OCI-LY7 (cell line): ENCODE measurements around the gene H2BK1. TPM values are rescaled to one million over a fixed set of nuclear protein-coding genes. Genes with fewer than 3 reads are reported as not detected.

Experiments
- BruUV-seq: library from RNA; stranded (reverse); fragments of 400-500 nt; replicated peaks from 2 replicates; lab custom pipeline; 2021; lab: Mats Ljungman, UMichigan
- CTCF ChIA-PET: fragments of 300-600 bp; sonication (Branson Sonifier 250); formaldehyde crosslinking; loops from one replicate; lab custom pipeline; 2022; ENCODE audit warnings: antibody characterized with exemption; ENCODE audit not compliant: unreplicated experiment; lab: Charles Lee
- POLR2A ChIA-PET: fragments of 300-600 bp; sonication (Branson Sonifier 250); formaldehyde crosslinking; loops from one replicate; lab custom pipeline; 2022; ENCODE audit warnings: antibody characterized with exemption; lab: Charles Lee
- DNase-seq: peaks from one replicate; pipeline ENCODE4 v3.0.0-alpha.2; 2015; ENCODE audit warnings: low spot score
- H2AFZ ChIP-seq: fragments of 200-600 bp; sonication (generic), shearing (Covaris generic); 2 replicates; pipeline ENCODE4 v1.6.1; 2014; ENCODE audit warnings: mild to moderate bottlenecking, antibody characterized with exemption, low read length, moderate library complexity
- H3K27ac ChIP-seq: fragments of 200-600 bp; sonication (generic); 2 replicates; pipeline ENCODE4 v1.5.1; 2014; ENCODE audit warnings: mixed run types, low read depth, mild to moderate bottlenecking, moderate library complexity, low read length, inconsistent platforms; ENCODE audit not compliant: poor library complexity, severe bottlenecking
- H3K36me3 ChIP-seq: fragments of 200-600 bp; sonication (generic); 2 replicates; pipeline ENCODE4 v1.6.1; 2014; ENCODE audit warnings: mild to moderate bottlenecking, antibody characterized with exemption, low read length, moderate library complexity, mixed read lengths; ENCODE audit not compliant: insufficient read depth
- H3K4me1 ChIP-seq: fragments of 200-600 bp; sonication (generic); 2 replicates; pipeline ENCODE4 v1.5.1; 2014; ENCODE audit warnings: mild to moderate bottlenecking, low read length; ENCODE audit not compliant: insufficient read depth, poor library complexity, severe bottlenecking
- H3K4me2 ChIP-seq: fragments of 200-600 bp; sonication (generic); 2 replicates; pipeline ENCODE4 v1.6.1; 2014; ENCODE audit warnings: mild to moderate bottlenecking, low read length
- H3K4me3 ChIP-seq: fragments of 200-600 bp; sonication (generic); 2 replicates; pipeline ENCODE4 v1.5.1; 2014; ENCODE audit warnings: mild to moderate bottlenecking, low read depth, low read length; ENCODE audit not compliant: poor library complexity, severe bottlenecking
- H3K79me2 ChIP-seq: fragments of 200-600 bp; sonication (generic); 2 replicates; pipeline ENCODE4 v1.6.1; 2016; ENCODE audit warnings: low read depth, mild to moderate bottlenecking, low read length, moderate library complexity, mixed read lengths; ENCODE audit not compliant: insufficient read depth
- H3K9me2 ChIP-seq: fragments of 200-600 bp; sonication (generic); 2 replicates; pipeline ENCODE4 v1.6.1; 2016; ENCODE audit warnings: mild to moderate bottlenecking, low read length, mixed read lengths; ENCODE audit not compliant: insufficient read depth
- H3K9me3 ChIP-seq: fragments of 200-600 bp; sonication (generic); 2 replicates; pipeline ENCODE4 v1.6.1; 2014; ENCODE audit warnings: mild to moderate bottlenecking, mixed run types, low read length, mixed read lengths
- H4K20me1 ChIP-seq: fragments of 200-600 bp; sonication (generic); 2 replicates; pipeline ENCODE4 v1.6.1; 2014; ENCODE audit warnings: mild to moderate bottlenecking, antibody characterized with exemption, low read length, moderate library complexity, mixed read lengths; ENCODE audit not compliant: insufficient read depth
- EZH2phosphoT487 ChIP-seq: fragments of 200-600 bp; sonication (generic); IDR thresholded peaks from 2 replicates; pipeline ENCODE4 v1.6.1; 2018; ENCODE audit warnings: low read depth, borderline replicate concordance, mild to moderate bottlenecking, mixed run types, antibody characterized with exemption, low read length, moderate library complexity, mixed read lengths
- intact Hi-C: fragments of 100-400 bp; cut with micrococcal nuclease; formaldehyde crosslinking; loops from one replicate; pipeline ENCODE4 v1.10.0; 2022; ENCODE audit not compliant: unreplicated experiment
- total RNA-seq, 2 experiments: library from RNA; depleted of rRNA in 1 of 2; stranded (reverse); fragments of >200 nt in 1 of 2; shearing (Covaris generic) in 1 of 2; gene quantifications; 2 replicates each; pipeline ENCODE4 v1.2.3, GENCODE V29; 2014 to 2022
- TF ChIP-seq, protein P1 (sequence below): fragments of 200-600 bp; sonication (generic); conservative IDR thresholded peaks from 2 replicates; pipeline ENCODE4 v1.5.1; 2014; ENCODE audit warnings: mild to moderate bottlenecking, antibody characterized with exemption, low read length, moderate library complexity, mixed read lengths

The H2BK1 gene
- total RNA-seq, 2 experiments from 2014 or later, result not detected

DNA sequence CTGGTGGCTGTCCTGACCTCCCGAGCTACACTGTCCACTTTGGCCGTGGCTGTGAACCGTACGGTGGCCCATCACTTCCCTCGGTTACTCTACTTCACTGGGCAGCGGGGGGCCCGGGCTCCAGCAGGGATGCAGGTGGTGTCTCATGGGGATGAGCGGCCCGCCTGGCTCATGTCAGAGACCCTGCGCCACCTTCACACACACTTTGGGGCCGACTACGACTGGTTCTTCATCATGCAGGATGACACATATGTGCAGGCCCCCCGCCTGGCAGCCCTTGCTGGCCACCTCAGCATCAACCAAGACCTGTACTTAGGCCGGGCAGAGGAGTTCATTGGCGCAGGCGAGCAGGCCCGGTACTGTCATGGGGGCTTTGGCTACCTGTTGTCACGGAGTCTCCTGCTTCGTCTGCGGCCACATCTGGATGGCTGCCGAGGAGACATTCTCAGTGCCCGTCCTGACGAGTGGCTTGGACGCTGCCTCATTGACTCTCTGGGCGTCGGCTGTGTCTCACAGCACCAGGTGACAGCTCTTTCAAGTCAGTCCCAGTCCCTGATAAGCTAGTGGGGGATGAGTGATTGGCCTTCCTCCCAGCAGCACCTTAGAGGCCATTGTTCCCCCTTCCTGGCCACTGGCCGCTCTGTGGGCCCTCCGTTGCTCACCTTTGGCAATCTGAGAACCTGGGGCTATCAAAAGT lies 25.0 kb upstream of the H2BK1 start:
- POLR2A ChIA-PET, result no interaction called here
- TF ChIP-seq, protein P1, sequence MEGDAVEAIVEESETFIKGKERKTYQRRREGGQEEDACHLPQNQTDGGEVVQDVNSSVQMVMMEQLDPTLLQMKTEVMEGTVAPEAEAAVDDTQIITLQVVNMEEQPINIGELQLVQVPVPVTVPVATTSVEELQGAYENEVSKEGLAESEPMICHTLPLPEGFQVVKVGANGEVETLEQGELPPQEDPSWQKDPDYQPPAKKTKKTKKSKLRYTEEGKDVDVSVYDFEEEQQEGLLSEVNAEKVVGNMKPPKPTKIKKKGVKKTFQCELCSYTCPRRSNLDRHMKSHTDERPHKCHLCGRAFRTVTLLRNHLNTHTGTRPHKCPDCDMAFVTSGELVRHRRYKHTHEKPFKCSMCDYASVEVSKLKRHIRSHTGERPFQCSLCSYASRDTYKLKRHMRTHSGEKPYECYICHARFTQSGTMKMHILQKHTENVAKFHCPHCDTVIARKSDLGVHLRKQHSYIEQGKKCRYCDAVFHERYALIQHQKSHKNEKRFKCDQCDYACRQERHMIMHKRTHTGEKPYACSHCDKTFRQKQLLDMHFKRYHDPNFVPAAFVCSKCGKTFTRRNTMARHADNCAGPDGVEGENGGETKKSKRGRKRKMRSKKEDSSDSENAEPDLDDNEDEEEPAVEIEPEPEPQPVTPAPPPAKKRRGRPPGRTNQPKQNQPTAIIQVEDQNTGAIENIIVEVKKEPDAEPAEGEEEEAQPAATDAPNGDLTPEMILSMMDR, result no peak
- TF ChIP-seq EZH2phosphoT487, result no peak
- Histone ChIP-seq H3K4me2 (no peak overlapping the region), H3K4me1 (peaks cover 33% of the 10 kb centered on the region), H3K27ac (no peak overlapping the region), H3K79me2 (peaks cover 14% of the 10 kb centered on the region; the same call in 1 of the 2 replicates), H3K4me3 (no peak overlapping the region), H3K9me3 (no peaks in the 10 kb centered on the region), H4K20me1 (no peaks in the 10 kb centered on the region; the same call in 1 of the 2 replicates), H3K9me2 (no peaks in the 10 kb centered on the region), H2AFZ (no peak overlapping the region), H3K36me3 (peaks cover 23% of the 10 kb centered on the region; the same call in 1 of the 2 replicates)
- CTCF ChIA-PET, result no interaction called here
- no TSS peak for BruUV-seq
- intact Hi-C loops, result loop anchor here (10.0 kb wide), 1 partner anchor 1610 kb away; no protein-coding TSS in a partner anchor
- DNase-seq, result no peak

DNA sequence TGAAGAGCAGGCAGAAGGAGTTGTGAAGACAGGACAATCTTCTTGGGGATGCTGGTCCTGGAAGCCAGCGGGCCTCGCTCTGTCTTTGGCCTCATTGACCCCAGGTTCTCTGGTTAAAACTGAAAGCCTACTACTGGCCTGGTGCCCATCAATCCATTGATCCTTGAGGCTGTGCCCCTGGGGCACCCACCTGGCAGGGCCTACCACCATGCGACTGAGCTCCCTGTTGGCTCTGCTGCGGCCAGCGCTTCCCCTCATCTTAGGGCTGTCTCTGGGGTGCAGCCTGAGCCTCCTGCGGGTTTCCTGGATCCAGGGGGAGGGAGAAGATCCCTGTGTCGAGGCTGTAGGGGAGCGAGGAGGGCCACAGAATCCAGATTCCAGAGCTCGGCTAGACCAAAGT lies 23.5 kb upstream of the H2BK1 start:
- POLR2A ChIA-PET, result interaction anchor here (1.4 kb wide), 1 partner anchor 10 kb away, joined by 5 read pairs; no protein-coding TSS in a partner anchor
- intact Hi-C loops, result loop anchor here (1.0 to 10.0 kb wide), 2 partner anchors 116 to 1609 kb away; no protein-coding TSS in a partner anchor

More for the DNA sequence above, 23.5 kb upstream of the H2BK1 start:
- BruUV-seq, result TSS peak; percentile 72
- Histone ChIP-seq H3K36me3 (peaks cover 23% of the 10 kb centered on the region; the same call in 1 of the 2 replicates), H3K9me2 (no peaks in the 10 kb centered on the region), H2AFZ (no peak overlapping the region), H3K4me2 (peak overlapping the region; percentile 77), H3K79me2 (peaks cover 14% of the 10 kb centered on the region; the same call in 1 of the 2 replicates), H3K27ac (no peak overlapping the region), H3K4me1 (peaks cover 23% of the 10 kb centered on the region), H3K4me3 (peak overlapping the region; percentile 86), H3K9me3 (no peaks in the 10 kb centered on the region), H4K20me1 (no peaks in the 10 kb centered on the region; the same call in 1 of the 2 replicates)
- TF ChIP-seq EZH2phosphoT487, result no peak
- TF ChIP-seq, protein P1, result no peak
- no peak for DNase-seq
- CTCF ChIA-PET, result interaction anchor here (1.1 kb wide), 1 partner anchor 10 kb away, joined by 3 read pairs; no protein-coding TSS in a partner anchor
